ENCODE measurements around the gene SH2D3C.

DNA sequence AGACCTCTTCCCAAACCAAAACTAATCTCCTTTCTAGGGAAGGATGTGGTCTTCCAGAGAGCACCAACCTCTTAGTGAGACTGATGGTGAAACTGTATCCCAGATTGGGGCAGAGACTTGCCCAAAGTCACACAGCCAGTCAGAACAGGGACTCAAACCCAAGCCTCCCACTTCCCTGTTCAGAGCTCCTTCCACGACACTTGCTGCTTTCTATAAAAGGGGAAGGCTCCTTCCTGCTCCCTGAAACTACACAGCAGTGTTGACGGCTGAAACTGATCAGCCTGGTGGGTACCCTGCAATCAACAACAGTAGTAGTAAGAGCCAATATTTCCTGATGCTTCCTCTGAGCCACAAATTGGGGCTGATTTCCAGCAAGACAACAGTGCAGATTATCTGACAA, 44.9 kb downstream of the SH2D3C start:
- TF ChIP-seq GATA2 (IDR thresholded peaks at IDR 0.05; ENCODE audit: low read depth, low read length) (no peak), GATA3 (IDR thresholded peaks at IDR 0.05; ENCODE audit: low read depth, low read length) (no peak)

Measured in SH-SY5Y (cell line).